C4-2B (cell line): ENCODE measurements around the gene SERPINF2.

Source experiments
- H3K27ac ChIP-seq: fragments of 450-650 bp; 2 replicates; pipeline ENCODE4 v1.5.1; 2017
- CTCF ChIP-seq: fragments of 450-650 bp; conservative IDR thresholded peaks from 2 replicates; pipeline ENCODE4 v1.5.1; 2017; ENCODE audit warnings: mild to moderate bottlenecking
- ZFX ChIP-seq: fragments of 450-650 bp; IDR thresholded peaks from 2 replicates; pipeline ENCODE4 v1.6.1; 2017

The SERPINF2 gene

GRCh38 chr17:1714427-1714979 is 28.2 kb upstream of the SERPINF2 start:
- H3K27ac ChIP-seq = peak overlapping the region; percentile 98
- TF ChIP-seq ZFX (no peak), CTCF (no peak)

- TF ChIP-seq CTCF = no peak
- TF ChIP-seq ZFX = no peak
- peak overlapping the region; percentile 98 for H3K27ac ChIP-seq
Measured at GRCh38 chr17:1714980-1715802, 27.5 kb upstream of the SERPINF2 start.

- peak overlapping the region; percentile 98 for H3K27ac ChIP-seq
- TF ChIP-seq CTCF = no peak
- TF ChIP-seq ZFX = no peak
Measured at GRCh38 chr17:1715803-1716075, 26.9 kb upstream of the SERPINF2 start.

GRCh38 chr17:1716076-1716911 is 26.4 kb upstream of the SERPINF2 start:
- H3K27ac ChIP-seq = peak overlapping the region; percentile 98
- no peak for TF ChIP-seq ZFX
- TF ChIP-seq CTCF = peak; percentile 18; the same call in 1 of the 2 replicates

GRCh38 chr17:1716912-1717695 is 25.6 kb upstream of the SERPINF2 start:
- H3K27ac ChIP-seq = peak overlapping the region; percentile 98
- no peak for TF ChIP-seq ZFX
- no peak for TF ChIP-seq CTCF

- no peak for TF ChIP-seq CTCF
- TF ChIP-seq ZFX = no peak
- peak overlapping the region; percentile 98 for H3K27ac ChIP-seq
Measured at GRCh38 chr17:1718362-1719165, 24.1 kb upstream of the SERPINF2 start.
